GM23248 (cell line): Measurements from ENCODE around the gene LCN9.

Experiments used
- EZH2 ChIP-seq: fragments of 200-600 bp; sonication (generic); IDR thresholded peaks from 2 replicates; pipeline ENCODE4 v1.6.1; 2018; ENCODE audit warnings: antibody characterized with exemption, mild to moderate bottlenecking; ENCODE audit not compliant: insufficient read depth, poor library complexity, severe bottlenecking
- EZH2phosphoT487 ChIP-seq: fragments of 200-600 bp; sonication (generic); IDR thresholded peaks from 2 replicates; pipeline ENCODE4 v1.6.1; 2018; ENCODE audit warnings: antibody characterized with exemption, moderate library complexity, mild to moderate bottlenecking, low read depth; ENCODE audit not compliant: insufficient read depth

GRCh38 chr9:135683401-135684034 lies 20.4 kb downstream of the LCN9 start:
- TF ChIP-seq EZH2phosphoT487, result no peak
- TF ChIP-seq EZH2, result no peak
